HepG2 (cell line): ENCODE data around the gene SRBD1. TPM values are rescaled to one million over a fixed set of nuclear protein-coding genes. Genes with fewer than 3 reads are reported as not detected.

Source experiments
- CHD4 ChIP-seq: fragments of 200-600 bp; sonication (generic); IDR thresholded peaks from 2 replicates; pipeline ENCODE4 v1.7.0; 2017; ENCODE audit warnings: mild to moderate bottlenecking, low read length, borderline replicate concordance
- HOXA7 ChIP-seq: sonication (generic); formaldehyde crosslinking; IDR thresholded peaks from 2 replicates; pipeline ENCODE4 v1.8.1; 2022; ENCODE audit warnings: mild to moderate bottlenecking, missing genetic modification reagents, moderate library complexity
- KDM5A ChIP-seq: fragments of 200-600 bp; sonication (generic); IDR thresholded peaks from 2 replicates; pipeline ENCODE4 v1.7.0; 2018; ENCODE audit warnings: antibody characterized with exemption, mild to moderate bottlenecking, low read length, borderline replicate concordance
- MBNL3 ChIP-seq: fragments of 250-450 bp; sonication (Bioruptor Pico); conservative IDR thresholded peaks from 2 replicates; pipeline ENCODE4 v1.8.0; 2022; ENCODE audit warnings: mild to moderate bottlenecking, inconsistent platforms
- PAF1 ChIP-seq: IDR thresholded peaks from 2 replicates; pipeline ENCODE4 v1.6.1; 2016; ENCODE audit warnings: missing genetic modification reagents, missing compliant biosample characterization
- SIX4 ChIP-seq: sonication (generic); formaldehyde crosslinking; IDR thresholded peaks from 2 replicates; pipeline ENCODE4 v1.4.0; 2020; ENCODE audit warnings: missing genetic modification reagents
- TAF1 ChIP-seq: sonication (generic); formaldehyde crosslinking; IDR thresholded peaks from 2 replicates; pipeline ENCODE4 v1.4.0; 2020; ENCODE audit warnings: missing genetic modification reagents
- ZNF180 ChIP-seq: sonication (generic); formaldehyde crosslinking; IDR thresholded peaks from 2 replicates; pipeline ENCODE4 v1.4.0; 2020; ENCODE audit warnings: low read depth, missing genetic modification reagents, borderline replicate concordance
- ZNF30 ChIP-seq: sonication (generic); formaldehyde crosslinking; IDR thresholded peaks from 2 replicates; pipeline ENCODE4 v1.5.0; 2020; ENCODE audit warnings: mild to moderate bottlenecking, missing genetic modification reagents
- ZZZ3 ChIP-seq: sonication (generic); formaldehyde crosslinking; IDR thresholded peaks from 2 replicates; pipeline ENCODE4 v1.4.0; 2020; ENCODE audit warnings: missing genetic modification reagents, mild to moderate bottlenecking, borderline replicate concordance
- polyA plus RNA-seq, 8 experiments: library from polyadenylated mRNA; depleted of rRNA in 3 of 8; stranded (reverse) in 7 of 8; unstranded in 1 of 8; fragments of >200 nt; fragmentation: Illumina TruSeq in 4 of 8; extraction: Trizol in 4 of 8; gene quantifications; 2 replicates each; pipeline versions ENCODE4 v1.2.1 to v1.2.3, GENCODE V29; 2011 to 2016; ENCODE audit warnings: low read depth in 4 of 8, missing spikeins in 1 of 8, mixed read lengths in 1 of 8; ENCODE audit not compliant: insufficient read depth in 1 of 8
- total RNA-seq, 5 experiments: library from RNA; depleted of rRNA; stranded (reverse); fragments of >200 nt; fragmentation: Illumina TruSeq; extraction: Trizol; gene quantifications; 2 replicates each; pipeline ENCODE4 v1.2.3, GENCODE V29; 2016; ENCODE audit warnings: low read depth in 1 of 5
- TF ChIP-seq, protein P1 (sequence below): sonication (generic); formaldehyde crosslinking; conservative IDR thresholded peaks from 2 replicates; pipeline ENCODE4 v1.4.0; 2020; ENCODE audit warnings: missing genetic modification reagents
- TF ChIP-seq, protein P2 (sequence below): IDR thresholded peaks from 2 replicates; pipeline ENCODE4 v1.6.1; 2016; ENCODE audit warnings: missing biosample characterization, missing genetic modification reagents, low read depth
- TF ChIP-seq, protein P3 (sequence below): sonication (generic); formaldehyde crosslinking; IDR thresholded peaks from 2 replicates; pipeline ENCODE4 v1.4.0; 2020; ENCODE audit warnings: missing genetic modification reagents
- TF ChIP-seq, protein P4 (sequence below): sonication (generic); formaldehyde crosslinking; IDR thresholded peaks from 2 replicates; pipeline ENCODE4 v1.9.0; 2021; ENCODE audit warnings: mild to moderate bottlenecking, missing genetic modification reagents
- TF ChIP-seq, protein P5 (sequence below): sonication (generic); formaldehyde crosslinking; IDR thresholded peaks from 2 replicates; pipeline ENCODE4 v1.4.0; 2020; ENCODE audit warnings: missing genetic modification reagents

The SRBD1 gene
- total and polyA plus RNA-seq, 2 of the 13 experiments (the other 11 are each of a cell fraction or from before 2014, with no cell fraction given), result 3.2 to 23.9 TPM

DNA sequence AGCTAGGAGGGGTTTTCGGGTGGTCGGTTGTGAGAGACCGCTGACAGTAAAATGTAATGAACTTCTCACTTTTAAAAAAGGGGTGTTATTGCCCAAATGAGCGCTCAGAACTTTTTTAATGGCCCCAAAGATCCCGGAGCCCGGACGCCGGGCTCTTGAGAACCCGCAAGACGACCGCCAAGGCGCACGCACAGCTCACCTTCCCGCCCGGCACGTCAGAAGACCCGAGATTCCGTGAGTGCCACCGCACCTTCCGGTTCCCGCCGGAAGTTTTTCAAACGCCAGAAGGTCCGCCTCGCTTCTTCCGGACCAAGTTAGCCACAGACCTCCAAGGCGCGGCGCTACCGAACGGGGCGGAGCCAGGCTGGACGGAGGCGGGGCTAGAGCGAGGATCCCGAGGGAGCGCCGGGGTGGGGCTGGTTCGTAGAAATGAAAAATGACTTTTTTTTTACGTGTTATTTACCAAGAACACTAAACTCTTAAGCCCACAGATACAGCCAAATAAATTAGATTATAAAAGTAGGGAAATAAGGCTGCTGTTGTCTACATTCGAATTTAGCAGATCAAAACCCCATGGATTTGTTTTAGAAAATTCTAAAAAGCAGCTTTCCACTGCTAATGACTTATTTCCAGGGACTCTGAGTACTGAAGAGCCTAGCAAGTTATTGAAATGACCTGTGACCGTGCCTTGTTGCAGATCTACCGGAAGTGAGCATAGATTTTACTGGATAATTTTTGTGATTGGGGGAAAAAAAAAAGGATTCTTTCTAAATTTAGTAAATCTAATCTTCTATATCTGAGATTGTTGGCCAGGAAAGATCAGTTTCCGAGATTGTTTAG is at the start of gene SRBD1 (continued):
- TF ChIP-seq, protein P1, sequence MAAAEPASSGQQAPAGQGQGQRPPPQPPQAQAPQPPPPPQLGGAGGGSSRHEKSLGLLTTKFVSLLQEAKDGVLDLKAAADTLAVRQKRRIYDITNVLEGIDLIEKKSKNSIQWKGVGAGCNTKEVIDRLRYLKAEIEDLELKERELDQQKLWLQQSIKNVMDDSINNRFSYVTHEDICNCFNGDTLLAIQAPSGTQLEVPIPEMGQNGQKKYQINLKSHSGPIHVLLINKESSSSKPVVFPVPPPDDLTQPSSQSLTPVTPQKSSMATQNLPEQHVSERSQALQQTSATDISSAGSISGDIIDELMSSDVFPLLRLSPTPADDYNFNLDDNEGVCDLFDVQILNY, result peak; percentile 75
- TF ChIP-seq MBNL3 (CRISPR knock-in tag), result no peak
- TF ChIP-seq, protein P2, sequence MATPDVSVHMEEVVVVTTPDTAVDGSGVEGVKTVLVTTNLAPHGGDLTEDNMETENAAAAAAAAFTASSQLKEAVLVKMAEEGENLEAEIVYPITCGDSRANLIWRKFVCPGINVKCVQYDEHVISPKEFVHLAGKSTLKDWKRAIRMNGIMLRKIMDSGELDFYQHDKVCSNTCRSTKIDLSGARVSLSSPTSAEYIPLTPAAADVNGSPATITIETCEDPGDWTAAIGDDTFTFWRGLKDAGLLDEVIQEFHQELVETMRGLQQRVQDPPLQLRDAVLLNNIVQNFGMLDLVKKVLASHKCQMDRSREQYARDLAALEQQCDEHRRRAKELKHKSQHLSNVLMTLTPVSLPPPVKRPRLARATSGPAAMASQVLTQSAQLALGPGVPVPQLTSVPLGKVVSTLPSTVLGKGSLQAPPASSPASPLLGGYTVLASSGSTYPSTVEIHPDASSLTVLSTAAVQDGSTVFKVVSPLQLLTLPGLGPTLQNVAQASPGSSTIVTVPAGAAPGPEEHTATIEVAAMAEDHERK, result 0 out of 2 replicates have a peak, but pooled peaks have one; percentile 27
- TF ChIP-seq TAF1 (CRISPR knock-in tag), result peak; percentile 56
- TF ChIP-seq HOXA7 (CRISPR knock-in tag), result no peak
- peak; percentile 33; the same call in 1 of the 2 replicates for TF ChIP-seq ZZZ3 (CRISPR knock-in tag)
- TF ChIP-seq ZNF30, result no peak
- TF ChIP-seq CHD4, result no peak
- TF ChIP-seq, protein P3, sequence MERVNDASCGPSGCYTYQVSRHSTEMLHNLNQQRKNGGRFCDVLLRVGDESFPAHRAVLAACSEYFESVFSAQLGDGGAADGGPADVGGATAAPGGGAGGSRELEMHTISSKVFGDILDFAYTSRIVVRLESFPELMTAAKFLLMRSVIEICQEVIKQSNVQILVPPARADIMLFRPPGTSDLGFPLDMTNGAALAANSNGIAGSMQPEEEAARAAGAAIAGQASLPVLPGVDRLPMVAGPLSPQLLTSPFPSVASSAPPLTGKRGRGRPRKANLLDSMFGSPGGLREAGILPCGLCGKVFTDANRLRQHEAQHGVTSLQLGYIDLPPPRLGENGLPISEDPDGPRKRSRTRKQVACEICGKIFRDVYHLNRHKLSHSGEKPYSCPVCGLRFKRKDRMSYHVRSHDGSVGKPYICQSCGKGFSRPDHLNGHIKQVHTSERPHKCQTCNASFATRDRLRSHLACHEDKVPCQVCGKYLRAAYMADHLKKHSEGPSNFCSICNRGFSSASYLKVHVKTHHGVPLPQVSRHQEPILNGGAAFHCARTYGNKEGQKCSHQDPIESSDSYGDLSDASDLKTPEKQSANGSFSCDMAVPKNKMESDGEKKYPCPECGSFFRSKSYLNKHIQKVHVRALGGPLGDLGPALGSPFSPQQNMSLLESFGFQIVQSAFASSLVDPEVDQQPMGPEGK, result no peak; the same call in 1 of the 2 replicates
- peak; percentile 82; the same call in 1 of the 2 replicates for TF ChIP-seq KDM5A
- TF ChIP-seq, protein P4, sequence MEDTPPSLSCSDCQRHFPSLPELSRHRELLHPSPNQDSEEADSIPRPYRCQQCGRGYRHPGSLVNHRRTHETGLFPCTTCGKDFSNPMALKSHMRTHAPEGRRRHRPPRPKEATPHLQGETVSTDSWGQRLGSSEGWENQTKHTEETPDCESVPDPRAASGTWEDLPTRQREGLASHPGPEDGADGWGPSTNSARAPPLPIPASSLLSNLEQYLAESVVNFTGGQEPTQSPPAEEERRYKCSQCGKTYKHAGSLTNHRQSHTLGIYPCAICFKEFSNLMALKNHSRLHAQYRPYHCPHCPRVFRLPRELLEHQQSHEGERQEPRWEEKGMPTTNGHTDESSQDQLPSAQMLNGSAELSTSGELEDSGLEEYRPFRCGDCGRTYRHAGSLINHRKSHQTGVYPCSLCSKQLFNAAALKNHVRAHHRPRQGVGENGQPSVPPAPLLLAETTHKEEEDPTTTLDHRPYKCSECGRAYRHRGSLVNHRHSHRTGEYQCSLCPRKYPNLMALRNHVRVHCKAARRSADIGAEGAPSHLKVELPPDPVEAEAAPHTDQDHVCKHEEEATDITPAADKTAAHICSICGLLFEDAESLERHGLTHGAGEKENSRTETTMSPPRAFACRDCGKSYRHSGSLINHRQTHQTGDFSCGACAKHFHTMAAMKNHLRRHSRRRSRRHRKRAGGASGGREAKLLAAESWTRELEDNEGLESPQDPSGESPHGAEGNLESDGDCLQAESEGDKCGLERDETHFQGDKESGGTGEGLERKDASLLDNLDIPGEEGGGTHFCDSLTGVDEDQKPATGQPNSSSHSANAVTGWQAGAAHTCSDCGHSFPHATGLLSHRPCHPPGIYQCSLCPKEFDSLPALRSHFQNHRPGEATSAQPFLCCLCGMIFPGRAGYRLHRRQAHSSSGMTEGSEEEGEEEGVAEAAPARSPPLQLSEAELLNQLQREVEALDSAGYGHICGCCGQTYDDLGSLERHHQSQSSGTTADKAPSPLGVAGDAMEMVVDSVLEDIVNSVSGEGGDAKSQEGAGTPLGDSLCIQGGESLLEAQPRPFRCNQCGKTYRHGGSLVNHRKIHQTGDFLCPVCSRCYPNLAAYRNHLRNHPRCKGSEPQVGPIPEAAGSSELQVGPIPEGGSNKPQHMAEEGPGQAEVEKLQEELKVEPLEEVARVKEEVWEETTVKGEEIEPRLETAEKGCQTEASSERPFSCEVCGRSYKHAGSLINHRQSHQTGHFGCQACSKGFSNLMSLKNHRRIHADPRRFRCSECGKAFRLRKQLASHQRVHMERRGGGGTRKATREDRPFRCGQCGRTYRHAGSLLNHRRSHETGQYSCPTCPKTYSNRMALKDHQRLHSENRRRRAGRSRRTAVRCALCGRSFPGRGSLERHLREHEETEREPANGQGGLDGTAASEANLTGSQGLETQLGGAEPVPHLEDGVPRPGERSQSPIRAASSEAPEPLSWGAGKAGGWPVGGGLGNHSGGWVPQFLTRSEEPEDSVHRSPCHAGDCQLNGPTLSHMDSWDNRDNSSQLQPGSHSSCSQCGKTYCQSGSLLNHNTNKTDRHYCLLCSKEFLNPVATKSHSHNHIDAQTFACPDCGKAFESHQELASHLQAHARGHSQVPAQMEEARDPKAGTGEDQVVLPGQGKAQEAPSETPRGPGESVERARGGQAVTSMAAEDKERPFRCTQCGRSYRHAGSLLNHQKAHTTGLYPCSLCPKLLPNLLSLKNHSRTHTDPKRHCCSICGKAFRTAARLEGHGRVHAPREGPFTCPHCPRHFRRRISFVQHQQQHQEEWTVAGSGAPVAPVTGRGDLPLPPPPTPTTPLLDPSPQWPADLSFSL, result no peak
- TF ChIP-seq, protein P5, sequence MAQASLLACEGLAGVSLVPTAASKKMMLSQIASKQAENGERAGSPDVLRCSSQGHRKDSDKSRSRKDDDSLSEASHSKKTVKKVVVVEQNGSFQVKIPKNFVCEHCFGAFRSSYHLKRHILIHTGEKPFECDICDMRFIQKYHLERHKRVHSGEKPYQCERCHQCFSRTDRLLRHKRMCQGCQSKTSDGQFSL (CRISPR knock-in tag), result no peak
- TF ChIP-seq SIX4, result 0 out of 2 replicates have a peak, but pooled peaks have one; percentile 28
- no peak for TF ChIP-seq PAF1 (CRISPR knock-in tag)
- TF ChIP-seq ZNF180, result 0 out of 2 replicates have a peak, but pooled peaks have one; percentile 61
